Right hindlimb (tissue), 1 donor: ENCODE results near the gene SPPL2B.
"Not testable (repeated sequence)": the region's sequence is repeated elsewhere in the genome, so short reads cannot be mapped to it uniquely, and the experiment has no call there.

Experiments used
- DNase-seq: peaks from one replicate; pipeline ENCODE4 v3.0.0-alpha.2; 2018

Gene SPPL2B

DNA sequence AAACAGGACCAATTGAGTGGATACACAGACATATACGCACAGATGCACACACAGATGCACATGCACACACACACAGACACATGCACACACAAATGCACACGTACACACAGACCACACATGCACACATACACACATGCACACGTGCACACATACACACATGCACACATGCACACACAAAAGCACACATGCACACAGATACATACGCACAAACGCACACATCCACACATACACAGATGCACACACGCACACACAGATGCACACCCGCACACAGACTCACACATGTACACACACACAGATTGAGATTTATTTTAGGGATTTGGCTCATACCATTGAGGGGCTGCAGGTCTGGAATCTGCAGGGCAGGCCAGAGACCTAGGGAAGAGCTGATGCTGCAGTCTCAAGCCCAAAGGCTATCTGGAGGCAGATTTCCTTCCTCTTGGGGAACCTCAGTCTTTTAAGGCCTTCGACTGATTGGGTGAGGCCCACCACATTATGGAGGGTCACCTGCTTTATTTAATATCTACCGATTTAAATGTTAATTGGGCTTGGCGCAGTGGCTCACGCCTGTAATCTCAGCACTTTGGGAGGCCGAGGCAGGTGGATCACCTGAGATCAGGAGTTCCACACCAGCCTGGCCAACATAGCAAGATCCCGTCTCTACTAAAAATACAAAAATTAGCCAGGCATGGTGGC, 54.2 kb downstream of the SPPL2B start:
- DNase-seq: no peak

DNA sequence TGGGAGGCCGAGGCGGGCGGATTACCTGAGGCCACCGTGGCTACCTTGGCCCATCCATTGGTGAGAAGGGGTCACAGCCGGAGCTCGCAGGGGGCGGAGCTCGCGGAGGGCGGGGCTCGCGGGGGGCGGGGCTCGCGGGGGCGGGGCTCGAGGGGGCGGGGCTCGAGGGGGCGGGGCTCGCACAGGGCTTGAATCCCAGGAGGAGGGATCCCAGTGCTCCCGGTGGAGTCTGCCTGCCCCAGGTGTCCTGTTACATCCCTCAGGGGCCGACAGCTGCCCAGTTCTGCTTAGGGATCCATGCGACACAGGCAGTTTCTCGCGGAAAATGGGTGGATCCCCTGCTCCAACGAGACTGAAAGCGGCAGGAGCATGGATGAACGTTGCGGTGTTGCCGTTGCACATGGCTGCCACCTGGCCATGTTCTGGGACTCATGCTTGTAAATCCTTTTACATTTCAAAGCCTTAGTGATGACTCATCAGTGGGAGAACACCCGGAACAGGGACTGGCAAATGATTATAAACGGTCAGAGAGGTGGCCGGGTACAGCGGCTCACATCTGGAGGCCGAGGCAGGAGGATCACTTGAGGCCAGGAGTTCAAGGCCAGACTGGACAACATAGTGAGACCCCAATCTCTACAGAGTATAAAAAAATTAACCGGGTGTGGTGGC, 56.7 kb downstream of the SPPL2B start:
- no peak for DNase-seq

DNA sequence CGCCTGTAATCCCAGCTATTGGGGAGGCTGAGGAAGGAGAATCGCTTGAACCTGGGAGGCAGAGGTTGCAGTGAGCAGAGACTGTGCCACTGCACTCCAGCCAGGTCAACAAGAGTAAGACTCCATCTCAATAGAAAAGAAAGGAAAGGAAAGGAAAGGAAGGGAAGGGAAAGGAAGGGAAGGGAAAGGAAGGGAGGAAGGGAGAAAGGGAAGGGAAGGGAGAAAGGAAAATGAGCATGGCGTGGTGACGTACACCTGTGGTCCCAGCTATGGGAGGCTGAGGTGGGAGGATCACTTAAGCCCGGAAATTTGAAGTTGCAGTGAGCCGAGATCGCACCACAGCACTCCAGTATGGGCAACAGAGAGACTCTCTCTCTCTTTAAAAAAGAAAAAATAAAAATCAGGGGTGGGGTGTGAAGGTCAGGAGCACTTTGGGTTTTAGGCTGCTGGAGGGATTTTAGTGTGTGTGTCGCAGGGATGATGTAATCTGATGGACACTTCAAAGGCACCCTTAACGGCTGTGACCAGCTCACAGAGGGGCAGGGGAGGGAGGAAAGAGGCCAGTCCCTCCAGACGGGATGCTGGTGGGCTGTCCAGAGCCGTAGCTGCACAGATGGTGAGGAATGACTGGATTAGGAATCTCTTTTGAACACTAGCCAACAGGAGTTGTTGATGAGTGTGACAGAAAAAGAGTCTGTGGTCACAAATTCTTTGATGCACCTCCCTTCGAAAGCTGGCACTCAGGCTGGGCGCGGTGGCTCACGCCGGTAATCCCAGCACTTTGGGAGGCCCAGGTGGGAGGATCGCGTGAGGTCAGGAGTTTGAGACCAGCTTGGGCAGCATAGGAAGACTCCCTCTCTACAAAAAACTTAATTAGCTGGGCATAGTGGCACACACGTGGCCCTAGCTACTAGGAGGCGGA, 59.1 kb downstream of the SPPL2B start:
- no peak for DNase-seq

DNA sequence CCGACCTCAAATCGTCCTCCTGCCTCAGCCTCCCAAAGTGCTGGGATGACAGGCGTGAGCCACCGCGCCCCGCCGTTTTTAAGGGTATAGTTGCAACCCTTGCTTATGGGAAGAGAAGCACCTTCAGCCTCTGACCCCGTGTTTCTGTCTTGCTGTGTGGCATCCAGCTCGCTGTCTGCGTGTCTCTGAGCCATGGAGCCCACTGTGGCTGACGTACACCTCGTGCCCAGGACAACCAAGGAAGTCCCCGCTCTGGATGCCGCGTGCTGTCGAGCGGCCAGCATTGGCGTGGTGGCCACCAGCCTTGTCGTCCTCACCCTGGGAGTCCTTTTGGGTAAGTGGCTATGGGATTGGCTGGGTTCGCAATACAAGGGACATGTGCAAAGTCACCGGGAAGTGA, 61.1 kb downstream of the SPPL2B start:
- no peak for DNase-seq

DNA sequence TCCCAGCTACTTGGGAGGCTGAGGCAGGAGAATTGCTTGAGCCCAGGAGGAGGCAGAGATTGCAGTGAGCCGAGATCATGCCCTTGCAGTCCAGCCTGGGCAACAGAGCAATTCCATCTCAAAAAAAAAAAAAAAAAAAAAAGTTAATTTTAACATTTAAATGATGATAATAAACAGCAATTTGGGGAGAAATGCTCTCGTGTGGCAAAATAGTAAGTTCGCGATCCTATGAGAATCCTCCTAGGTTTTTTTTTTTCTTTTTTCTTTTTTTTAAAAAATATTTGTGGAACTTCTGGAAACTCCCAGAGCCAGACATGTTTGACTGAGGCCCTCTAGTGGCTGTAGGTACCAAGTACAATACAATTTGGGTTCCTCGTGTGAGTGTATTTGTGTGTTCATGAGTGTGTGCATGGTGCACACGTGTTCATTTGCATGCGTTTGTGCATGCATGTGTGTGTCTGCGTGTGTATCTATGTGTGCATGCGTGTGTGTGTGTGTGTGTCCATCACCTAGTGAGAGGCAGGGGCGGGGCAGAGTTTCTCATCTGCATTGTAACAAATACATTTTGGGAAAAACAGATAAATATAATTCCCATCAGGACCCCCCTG, 62.7 kb downstream of the SPPL2B start:
- DNase-seq: no peak

DNA sequence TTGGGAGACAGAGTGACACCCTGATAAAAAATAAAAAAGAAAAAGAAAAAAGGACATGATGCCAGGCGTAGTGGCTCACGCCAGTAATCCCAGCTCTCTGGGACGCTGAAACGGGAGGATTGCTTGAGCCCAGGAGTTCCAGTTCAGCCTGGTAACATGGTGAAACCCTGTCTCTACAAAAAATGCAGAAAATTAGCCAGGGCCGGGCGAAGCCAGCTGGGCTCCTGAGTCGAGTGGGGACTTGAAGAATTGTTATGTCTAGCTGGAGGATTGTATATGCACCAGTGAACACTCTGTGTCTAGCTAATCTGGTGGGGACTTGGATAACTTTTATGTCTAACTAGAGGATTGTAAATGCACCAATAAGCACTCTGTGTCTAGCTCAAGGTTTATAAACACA, 63.9 kb downstream of the SPPL2B start:
- no peak for DNase-seq

DNA sequence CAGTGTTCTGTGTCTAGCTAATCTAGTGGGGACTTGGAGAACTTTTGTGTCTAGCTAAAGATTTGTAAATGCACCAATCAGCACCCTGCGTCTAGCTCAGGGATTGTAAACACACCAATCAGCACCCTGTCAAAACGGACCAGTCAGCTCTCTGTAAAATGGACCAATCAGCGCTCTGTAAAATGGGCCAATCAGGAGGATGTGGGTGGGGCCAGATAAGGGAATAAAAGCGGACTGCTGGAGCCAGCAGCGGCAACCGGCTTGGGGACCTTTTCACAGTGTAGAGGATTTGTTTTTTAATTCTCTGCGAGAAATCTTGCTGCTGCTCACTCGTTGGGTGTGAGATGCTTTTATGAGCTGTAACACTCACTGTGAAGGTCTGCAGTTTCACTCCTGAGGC, 64.4 kb downstream of the SPPL2B start:
- not testable (repeated sequence) for DNase-seq

DNA sequence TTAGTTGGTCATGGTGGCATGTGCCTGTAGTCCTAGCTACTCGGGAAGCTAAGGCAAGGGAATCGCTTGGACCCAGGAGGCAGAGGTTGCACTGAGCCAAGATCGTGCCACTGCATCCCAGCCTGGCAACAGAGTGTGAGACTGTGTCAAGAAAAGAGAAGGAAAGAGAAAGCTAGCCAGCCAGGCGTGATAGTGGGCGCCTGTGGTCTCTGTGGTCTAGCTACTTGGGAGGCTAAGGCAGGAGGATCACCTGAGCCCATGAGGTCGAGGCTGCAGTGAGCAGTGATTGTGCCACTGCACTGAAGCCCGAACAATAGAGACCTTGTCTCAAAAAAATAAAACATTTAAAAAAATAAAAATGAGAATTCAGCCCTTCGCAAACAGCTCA, 65.6 kb downstream of the SPPL2B start:
- DNase-seq: no peak

DNA sequence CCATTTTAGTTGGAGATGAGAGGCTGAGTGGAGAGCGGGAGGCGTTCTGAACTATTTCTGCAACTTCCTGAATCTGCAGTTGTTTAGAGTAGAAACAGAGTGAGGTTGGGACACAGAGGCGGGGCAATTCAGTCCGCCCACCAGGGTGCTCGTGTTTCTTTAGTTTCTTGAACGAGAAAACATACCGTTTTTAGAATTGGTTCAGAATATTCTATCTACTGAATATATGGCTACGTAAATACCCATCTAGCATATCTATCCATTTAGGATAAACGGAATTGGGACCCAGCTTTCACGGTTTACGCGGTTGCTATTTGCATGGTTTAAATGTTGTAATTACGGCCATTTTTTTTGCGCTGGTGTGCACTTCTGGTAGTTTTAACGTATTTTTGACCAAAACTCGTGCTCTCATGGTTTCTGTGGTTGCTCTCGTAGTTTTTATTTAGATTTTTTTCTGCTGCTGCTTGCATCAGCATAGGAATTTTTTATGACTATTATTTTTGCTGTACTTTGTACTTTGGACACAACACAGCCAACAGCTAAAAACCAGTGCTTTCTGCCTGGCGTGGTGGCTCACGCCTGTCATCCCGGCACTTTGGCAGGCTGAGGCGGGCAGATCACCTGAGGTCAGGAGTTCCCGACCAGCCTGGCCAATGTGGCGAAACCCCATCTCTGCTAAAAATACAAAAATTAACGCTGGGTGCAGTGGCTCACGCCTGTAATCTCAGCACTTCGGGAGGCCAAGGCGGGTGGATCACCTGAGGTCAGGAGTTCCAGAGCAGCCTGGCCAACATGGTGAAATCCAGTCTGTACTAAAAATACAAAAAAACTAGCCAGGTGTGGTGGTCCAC, 66.2 kb downstream of the SPPL2B start:
- no peak for DNase-seq

DNA sequence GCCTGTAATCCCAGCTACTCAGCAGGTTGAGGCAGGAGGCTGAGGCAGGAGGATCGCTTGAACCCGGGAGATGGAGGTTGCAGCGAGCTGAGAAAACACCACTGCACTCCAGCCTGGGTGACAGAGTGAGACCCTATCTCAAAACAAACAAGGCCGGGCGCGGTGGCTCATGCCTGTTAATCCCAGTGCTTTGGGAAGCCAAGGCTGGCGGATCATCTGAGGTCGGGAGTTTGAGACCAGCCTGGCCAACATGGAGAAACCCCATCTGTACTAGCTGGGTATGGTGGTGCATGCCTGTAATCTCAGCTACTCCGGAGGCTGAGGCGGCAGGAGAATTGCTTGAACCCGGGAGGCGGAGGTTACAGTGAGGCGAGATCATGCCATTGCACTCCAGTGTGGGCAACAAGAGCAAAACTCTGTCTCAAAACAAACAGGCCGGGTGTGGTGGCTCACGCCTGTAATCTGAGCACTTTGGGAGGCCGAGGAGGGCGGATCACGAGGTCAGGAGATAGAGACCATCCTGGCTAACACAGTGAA, 66.9 kb downstream of the SPPL2B start:
- not testable (repeated sequence) for DNase-seq

DNA sequence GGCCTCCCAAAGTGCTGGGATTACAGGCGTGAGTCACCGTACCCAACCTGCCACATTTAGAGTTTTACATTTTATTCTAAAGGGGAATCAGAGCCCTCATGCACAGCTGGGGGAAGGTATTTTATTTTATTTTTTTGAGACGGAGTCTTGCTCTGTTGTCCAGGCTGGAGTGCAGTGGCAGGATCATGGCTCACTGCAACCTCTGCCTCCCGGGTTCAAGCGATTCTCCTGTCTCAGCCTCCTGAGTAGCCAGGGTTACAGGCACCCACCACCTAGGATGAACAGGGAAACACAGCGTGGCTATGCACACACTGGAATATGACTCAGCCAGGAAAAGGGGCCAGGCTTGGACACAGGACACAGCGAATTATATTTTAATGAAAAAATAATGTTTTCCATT, 68.7 kb downstream of the SPPL2B start:
- not testable (repeated sequence) for DNase-seq

DNA sequence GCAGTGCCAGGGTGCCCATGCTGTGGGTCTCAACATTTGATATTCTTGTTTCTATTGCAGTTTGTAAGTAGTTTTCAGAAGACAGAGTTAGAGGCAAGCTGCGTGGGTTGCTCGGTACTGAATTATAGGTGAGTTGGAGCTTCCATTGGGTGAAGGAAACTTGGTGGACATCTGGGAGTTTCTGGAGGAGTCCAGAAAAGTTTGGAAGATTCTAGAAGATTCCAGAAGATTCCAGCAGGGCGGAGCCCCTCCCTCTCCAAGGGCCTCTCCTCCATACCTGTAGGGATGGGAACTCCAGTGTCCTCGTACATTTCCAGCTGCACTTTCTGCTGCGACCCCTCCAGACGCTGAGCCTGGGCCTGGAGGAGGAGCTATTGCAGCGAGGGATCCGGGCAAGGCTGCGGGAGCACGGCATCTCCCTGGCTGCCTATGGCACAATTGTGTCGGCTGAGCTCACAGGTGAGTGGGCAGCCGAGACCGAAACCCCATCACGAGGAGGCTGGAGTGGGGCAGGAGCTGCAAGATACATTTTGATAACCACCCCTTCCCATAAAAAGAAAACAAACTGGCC, 70.3 kb downstream of the SPPL2B start:
- DNase-seq: no peak

DNA sequence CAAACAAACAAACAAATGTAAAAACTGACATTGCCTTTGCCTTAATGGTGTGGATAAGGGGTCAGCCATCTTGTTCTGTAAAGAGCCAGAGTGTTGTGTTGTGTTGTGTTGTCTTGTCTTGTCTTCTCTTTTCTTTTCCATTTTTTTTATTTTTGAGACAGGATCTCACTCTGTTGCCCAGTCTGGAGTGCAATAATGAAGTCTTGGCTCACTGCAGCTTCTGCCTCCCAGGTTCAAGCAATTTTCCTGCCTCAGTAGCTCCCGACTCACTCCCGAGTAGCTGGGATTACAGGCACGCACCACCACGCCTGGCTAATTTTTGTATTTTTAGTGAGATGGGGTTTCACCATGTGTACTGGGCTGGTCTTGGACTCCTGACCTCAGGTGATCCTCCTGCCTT, 71.1 kb downstream of the SPPL2B start:
- no peak for DNase-seq
